GM23338 (cell line): ENCODE results near the gene PFKFB1. TPM values are rescaled to one million over a fixed set of nuclear protein-coding genes. Genes with fewer than 3 reads are reported as not detected.

Experiments used
- ATAC-seq: fragments of 200-7000 bp; cut with Tn5 transposase; 3 replicates; pipeline ENCODE4 v1.9.1; 2020
- DNase-seq: peaks from one replicate; pipeline ENCODE4 v3.0.0-alpha.2; 2015; ENCODE audit warnings: low spot score
- H2AFZ ChIP-seq: fragments of 200-600 bp; sonication (generic); 2 replicates; pipeline ENCODE4 v1.8.0; 2016; ENCODE audit warnings: antibody characterized with exemption, mild to moderate bottlenecking, moderate library complexity
- H3F3A ChIP-seq: fragments of 200-600 bp; sonication (generic); replicated peaks from 2 replicates; pipeline ENCODE4 v1.8.0; 2017; ENCODE audit warnings: antibody characterized with exemption, mixed run types, low read depth
- H3K27ac ChIP-seq: fragments of 200-600 bp; sonication (generic); 2 replicates; pipeline ENCODE4 v1.6.1; 2016; ENCODE audit warnings: low read depth
- H3K27me3 ChIP-seq: fragments of 200-600 bp; sonication (generic); 2 replicates; pipeline ENCODE4 v1.8.0; 2016; ENCODE audit warnings: mild to moderate bottlenecking, mixed run types, moderate library complexity; ENCODE audit not compliant: insufficient read depth
- H3K36me3 ChIP-seq: fragments of 200-600 bp; sonication (generic); 2 replicates; pipeline ENCODE4 v1.8.0; 2016; ENCODE audit warnings: mild to moderate bottlenecking; ENCODE audit not compliant: insufficient read depth
- H3K4me1 ChIP-seq: fragments of 200-600 bp; sonication (generic); 2 replicates; pipeline ENCODE4 v1.8.0; 2016; ENCODE audit warnings: mild to moderate bottlenecking, moderate library complexity; ENCODE audit not compliant: insufficient read depth
- H3K4me2 ChIP-seq: fragments of 200-600 bp; sonication (generic); 2 replicates; pipeline ENCODE4 v1.7.1; 2017; ENCODE audit warnings: mixed run types
- H3K4me3 ChIP-seq: fragments of 200-600 bp; sonication (generic); 2 replicates; pipeline ENCODE4 v1.6.1; 2016; ENCODE audit warnings: mixed run types
- H3K79me2 ChIP-seq: fragments of 200-600 bp; sonication (generic); replicated peaks from 2 replicates; pipeline ENCODE4 v1.8.0; 2017; ENCODE audit warnings: mild to moderate bottlenecking; ENCODE audit not compliant: insufficient read depth
- H3K9me2 ChIP-seq: fragments of 200-600 bp; sonication (generic); 2 replicates; pipeline ENCODE4 v1.8.0; 2017; ENCODE audit not compliant: insufficient read depth
- H4K20me1 ChIP-seq: fragments of 200-600 bp; sonication (generic); replicated peaks from 2 replicates; pipeline ENCODE4 v1.8.0; 2017; ENCODE audit warnings: mild to moderate bottlenecking; ENCODE audit not compliant: insufficient read depth
- H3K27ac Mint-ChIP-seq: 2 replicates; pipeline ENCODE4 v1.8.0; 2020; ENCODE audit warnings: inconsistent platforms, mild to moderate bottlenecking, moderate library complexity, mixed read lengths
- H3K27me3 Mint-ChIP-seq: 3 replicates; pipeline ENCODE4 v1.8.0; 2022; ENCODE audit warnings: low read depth, mild to moderate bottlenecking, moderate library complexity, mixed read lengths, inconsistent platforms; ENCODE audit not compliant: insufficient read depth, poor library complexity
- H3K36me3 Mint-ChIP-seq: 3 replicates; pipeline ENCODE4 v1.8.0; 2021; ENCODE audit warnings: low read depth, mild to moderate bottlenecking, inconsistent platforms, moderate library complexity, mixed read lengths
- H3K4me1 Mint-ChIP-seq: 3 replicates; pipeline ENCODE4 v1.8.0; 2020; ENCODE audit warnings: mild to moderate bottlenecking, inconsistent platforms, mixed read lengths
- H3K4me3 Mint-ChIP-seq: 3 replicates; pipeline ENCODE4 v1.8.0; 2021; ENCODE audit warnings: moderate library complexity, mild to moderate bottlenecking, inconsistent platforms, mixed read lengths
- H3K9me3 Mint-ChIP-seq: 3 replicates; pipeline ENCODE4 v1.8.0; 2020; ENCODE audit warnings: moderate library complexity, mild to moderate bottlenecking, inconsistent platforms, mixed read lengths
- CREB1 ChIP-seq: fragments of 250-450 bp; sonication (Bioruptor Pico); IDR thresholded peaks from 2 replicates; pipeline ENCODE4 v1.5.0; 2020; ENCODE audit warnings: low read depth, mild to moderate bottlenecking, moderate library complexity
- CTCF ChIP-seq, 2 experiments: fragments of 200-600 bp in 1 of 2; sonication (generic) in 1 of 2; conservative IDR thresholded peaks; 2 replicates each; pipeline versions ENCODE4 v1.5.1 to v1.6.1; 2016 to 2017; ENCODE audit warnings: antibody characterized with exemption in 2 of 2, low read depth in 2 of 2, mild to moderate bottlenecking in 2 of 2, moderate library complexity in 1 of 2
- ETS1 ChIP-seq: IDR thresholded peaks from 2 replicates; pipeline ENCODE4 v1.6.1; 2016; ENCODE audit warnings: antibody characterized with exemption
- EZH2 ChIP-seq: fragments of 200-600 bp; sonication (generic); IDR thresholded peaks from one replicate; pipeline ENCODE4 v1.8.0; 2017; ENCODE audit warnings: antibody characterized with exemption, mild to moderate bottlenecking, low read depth; ENCODE audit not compliant: unreplicated experiment
- EZH2phosphoT487 ChIP-seq: fragments of 200-600 bp; sonication (generic); IDR thresholded peaks from one replicate; pipeline ENCODE4 v1.8.1; 2018; ENCODE audit warnings: antibody characterized with exemption; ENCODE audit not compliant: unreplicated experiment
- JUNB ChIP-seq: IDR thresholded peaks from one replicate; pipeline ENCODE4 v1.6.1; 2016; ENCODE audit warnings: antibody characterized with exemption; ENCODE audit not compliant: unreplicated experiment
- NANOG ChIP-seq: IDR thresholded peaks from 2 replicates; pipeline ENCODE4 v1.6.1; 2016; ENCODE audit warnings: antibody characterized with exemption, borderline replicate concordance
- POLR2AphosphoS5 ChIP-seq: IDR thresholded peaks from 2 replicates; pipeline ENCODE4 v1.6.1; 2016; ENCODE audit warnings: antibody characterized with exemption, low read depth
- REST ChIP-seq: IDR thresholded peaks from one replicate; pipeline ENCODE4 v1.6.1; 2018; ENCODE audit warnings: antibody characterized with exemption; ENCODE audit not compliant: unreplicated experiment
- STAT1 ChIP-seq: IDR thresholded peaks from one replicate; pipeline ENCODE4 v1.6.1; 2016; ENCODE audit warnings: antibody characterized with exemption; ENCODE audit not compliant: unreplicated experiment
- ZNF114 ChIP-seq: fragments of 250-450 bp; sonication (Bioruptor Pico); IDR thresholded peaks from 2 replicates; pipeline ENCODE4 v1.5.0; 2020; ENCODE audit warnings: mild to moderate bottlenecking, moderate library complexity
- ZNF331 ChIP-seq: fragments of 250-450 bp; sonication (Bioruptor Pico); IDR thresholded peaks from 2 replicates; pipeline ENCODE4 v1.5.0; 2020; ENCODE audit warnings: low read depth, mild to moderate bottlenecking, moderate library complexity
- polyA plus RNA-seq: library from polyadenylated mRNA; unstranded; fragments of >200 nt; fragmentation: Nextera tagmentation; extraction: Ambion mirVana; gene quantifications from 2 replicates; pipeline ENCODE4 v1.2.1, GENCODE V29; 2016
- total RNA-seq: library from RNA; depleted of rRNA; stranded (reverse); fragments of >200 nt; shearing (Covaris generic); gene quantifications from 2 replicates; pipeline ENCODE4 v1.2.3, GENCODE V29; 2014
- TF ChIP-seq, protein P1 (sequence below): fragments of 250-450 bp; sonication (Bioruptor Pico); IDR thresholded peaks from 2 replicates; pipeline ENCODE4 v1.5.0; 2020; ENCODE audit warnings: mild to moderate bottlenecking, moderate library complexity

Gene PFKFB1
- total and polyA plus RNA-seq, 2 experiments from 2014 or later: not detected

DNA sequence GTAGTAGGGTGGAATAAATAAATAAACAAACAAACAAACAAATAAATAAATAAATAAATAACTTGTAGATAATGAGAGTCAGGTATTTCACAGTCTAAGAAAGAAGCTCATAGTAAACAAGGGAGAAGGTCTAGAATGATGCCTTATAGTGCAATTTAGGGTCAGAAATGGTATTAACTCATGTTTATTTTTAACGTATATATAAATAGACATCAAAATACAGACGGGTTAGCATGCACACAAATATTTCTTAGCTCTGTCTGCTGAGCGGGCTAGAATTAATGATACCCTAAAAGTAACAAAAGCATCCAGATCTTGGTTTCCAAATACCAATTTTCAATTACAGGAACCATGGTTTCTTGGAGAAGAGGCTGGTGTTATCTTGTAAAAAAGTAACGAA, 16.6 kb downstream of the PFKFB1 start:
- no peaks in the 10 kb centered on the region for H3K79me2 ChIP-seq
- H4K20me1 ChIP-seq: no peaks in the 10 kb centered on the region
- H3K27me3 ChIP-seq: no peaks in the 10 kb centered on the region
- Mint-ChIP-seq H3K4me3 (no peak overlapping the region), H3K27me3 (no peaks in the 10 kb centered on the region), H3K36me3 (no peaks in the 10 kb centered on the region), H3K9me3 (peaks cover 4% of the 10 kb centered on the region; the same call in 2 of the 3 replicates), H3K4me1 (no peaks in the 10 kb centered on the region), H3K27ac (no peak overlapping the region)
- H3K9me2 ChIP-seq: no peaks in the 10 kb centered on the region
- H2AFZ ChIP-seq: no peak overlapping the region
- no peaks in the 10 kb centered on the region for H3K4me1 ChIP-seq
- DNase-seq: no peak
- no peaks in the 10 kb centered on the region for H3K36me3 ChIP-seq
- no peak for TF ChIP-seq REST
- no peak for TF ChIP-seq POLR2AphosphoS5
- TF ChIP-seq ZNF114 (CRISPR knock-in tag): no peak
- TF ChIP-seq NANOG: no peak
- no peak for TF ChIP-seq CREB1 (CRISPR knock-in tag)
- no peak for TF ChIP-seq EZH2phosphoT487
- TF ChIP-seq CTCF (conservative IDR thresholded peaks at IDR 0.05; ENCODE audit: low read depth in 2 of 2): no peak
- no peak for TF ChIP-seq ETS1
- TF ChIP-seq, protein P1, sequence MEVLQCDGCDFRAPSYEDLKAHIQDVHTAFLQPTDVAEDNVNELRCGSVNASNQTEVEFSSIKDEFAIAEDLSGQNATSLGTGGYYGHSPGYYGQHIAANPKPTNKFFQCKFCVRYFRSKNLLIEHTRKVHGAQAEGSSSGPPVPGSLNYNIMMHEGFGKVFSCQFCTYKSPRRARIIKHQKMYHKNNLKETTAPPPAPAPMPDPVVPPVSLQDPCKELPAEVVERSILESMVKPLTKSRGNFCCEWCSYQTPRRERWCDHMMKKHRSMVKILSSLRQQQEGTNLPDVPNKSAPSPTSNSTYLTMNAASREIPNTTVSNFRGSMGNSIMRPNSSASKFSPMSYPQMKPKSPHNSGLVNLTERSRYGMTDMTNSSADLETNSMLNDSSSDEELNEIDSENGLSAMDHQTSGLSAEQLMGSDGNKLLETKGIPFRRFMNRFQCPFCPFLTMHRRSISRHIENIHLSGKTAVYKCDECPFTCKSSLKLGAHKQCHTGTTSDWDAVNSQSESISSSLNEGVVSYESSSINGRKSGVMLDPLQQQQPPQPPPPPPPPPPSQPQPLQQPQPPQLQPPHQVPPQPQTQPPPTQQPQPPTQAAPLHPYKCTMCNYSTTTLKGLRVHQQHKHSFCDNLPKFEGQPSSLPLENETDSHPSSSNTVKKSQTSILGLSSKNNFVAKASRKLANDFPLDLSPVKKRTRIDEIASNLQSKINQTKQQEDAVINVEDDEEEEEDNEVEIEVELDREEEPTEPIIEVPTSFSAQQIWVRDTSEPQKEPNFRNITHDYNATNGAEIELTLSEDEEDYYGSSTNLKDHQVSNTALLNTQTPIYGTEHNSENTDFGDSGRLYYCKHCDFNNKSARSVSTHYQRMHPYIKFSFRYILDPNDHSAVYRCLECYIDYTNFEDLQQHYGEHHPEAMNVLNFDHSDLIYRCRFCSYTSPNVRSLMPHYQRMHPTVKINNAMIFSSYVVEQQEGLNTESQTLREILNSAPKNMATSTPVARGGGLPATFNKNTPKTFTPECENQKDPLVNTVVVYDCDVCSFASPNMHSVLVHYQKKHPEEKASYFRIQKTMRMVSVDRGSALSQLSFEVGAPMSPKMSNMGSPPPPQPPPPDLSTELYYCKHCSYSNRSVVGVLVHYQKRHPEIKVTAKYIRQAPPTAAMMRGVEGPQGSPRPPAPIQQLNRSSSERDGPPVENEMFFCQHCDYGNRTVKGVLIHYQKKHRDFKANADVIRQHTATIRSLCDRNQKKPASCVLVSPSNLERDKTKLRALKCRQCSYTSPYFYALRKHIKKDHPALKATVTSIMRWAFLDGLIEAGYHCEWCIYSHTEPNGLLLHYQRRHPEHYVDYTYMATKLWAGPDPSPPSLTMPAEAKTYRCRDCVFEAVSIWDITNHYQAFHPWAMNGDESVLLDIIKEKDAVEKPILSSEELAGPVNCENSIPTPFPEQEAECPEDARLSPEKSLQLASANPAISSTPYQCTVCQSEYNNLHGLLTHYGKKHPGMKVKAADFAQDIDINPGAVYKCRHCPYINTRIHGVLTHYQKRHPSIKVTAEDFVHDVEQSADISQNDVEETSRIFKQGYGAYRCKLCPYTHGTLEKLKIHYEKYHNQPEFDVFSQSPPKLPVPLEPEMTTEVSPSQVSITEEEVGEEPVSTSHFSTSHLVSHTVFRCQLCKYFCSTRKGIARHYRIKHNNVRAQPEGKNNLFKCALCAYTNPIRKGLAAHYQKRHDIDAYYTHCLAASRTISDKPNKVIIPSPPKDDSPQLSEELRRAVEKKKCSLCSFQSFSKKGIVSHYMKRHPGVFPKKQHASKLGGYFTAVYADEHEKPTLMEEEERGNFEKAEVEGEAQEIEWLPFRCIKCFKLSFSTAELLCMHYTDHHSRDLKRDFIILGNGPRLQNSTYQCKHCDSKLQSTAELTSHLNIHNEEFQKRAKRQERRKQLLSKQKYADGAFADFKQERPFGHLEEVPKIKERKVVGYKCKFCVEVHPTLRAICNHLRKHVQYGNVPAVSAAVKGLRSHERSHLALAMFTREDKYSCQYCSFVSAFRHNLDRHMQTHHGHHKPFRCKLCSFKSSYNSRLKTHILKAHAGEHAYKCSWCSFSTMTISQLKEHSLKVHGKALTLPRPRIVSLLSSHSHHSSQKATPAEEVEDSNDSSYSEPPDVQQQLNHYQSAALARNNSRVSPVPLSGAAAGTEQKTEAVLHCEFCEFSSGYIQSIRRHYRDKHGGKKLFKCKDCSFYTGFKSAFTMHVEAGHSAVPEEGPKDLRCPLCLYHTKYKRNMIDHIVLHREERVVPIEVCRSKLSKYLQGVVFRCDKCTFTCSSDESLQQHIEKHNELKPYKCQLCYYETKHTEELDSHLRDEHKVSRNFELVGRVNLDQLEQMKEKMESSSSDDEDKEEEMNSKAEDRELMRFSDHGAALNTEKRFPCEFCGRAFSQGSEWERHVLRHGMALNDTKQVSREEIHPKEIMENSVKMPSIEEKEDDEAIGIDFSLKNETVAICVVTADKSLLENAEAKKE: no peak
- no peak for TF ChIP-seq STAT1
- TF ChIP-seq ZNF331: no peak
- no peak for TF ChIP-seq JUNB
- TF ChIP-seq EZH2: no peak
- ATAC-seq: no peak
- no peak overlapping the region for H3K27ac ChIP-seq
- no peak overlapping the region for H3K4me3 ChIP-seq
- no peak overlapping the region for H3K4me2 ChIP-seq
- no peaks in the 10 kb centered on the region for H3F3A ChIP-seq
